ENCODE measurements around the gene GPX6. TPM values are rescaled to one million over a fixed set of nuclear protein-coding genes. Genes with fewer than 3 reads are reported as not detected.

Gene GPX6
- total RNA-seq, 1 experiment from 2014 or later = not detected

DNA sequence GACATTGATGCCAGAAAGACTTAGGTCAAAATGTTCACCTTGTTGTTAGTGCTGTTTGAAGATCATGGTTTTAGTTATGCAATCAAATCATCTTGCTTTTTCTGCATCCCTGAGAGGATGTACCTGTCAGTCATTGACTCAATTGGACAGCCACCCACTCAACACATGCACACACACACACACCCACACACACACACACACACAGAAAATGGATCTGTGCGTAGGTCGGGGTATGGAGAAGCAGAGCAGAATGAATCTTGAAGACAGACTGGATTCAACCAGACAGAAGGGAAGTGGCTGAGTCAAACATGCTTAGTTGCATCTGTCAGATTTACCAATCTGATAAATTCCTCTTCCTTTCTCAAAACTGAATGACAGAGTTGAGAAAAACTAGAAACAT lies 53.2 kb downstream of the GPX6 start:
- Histone ChIP-seq H3K36me3 (ENCODE audit: insufficient read depth, low read length, poor library complexity, severe bottlenecking) (no peaks in the 10 kb centered on the region), H3K27me3 (replicated peaks; ENCODE audit: insufficient read depth, low read depth, low read length, poor library complexity) (peaks cover 20% of the 10 kb centered on the region), H3K4me1 (ENCODE audit: insufficient read depth, low read length, poor library complexity, severe bottlenecking) (no peaks in the 10 kb centered on the region), H3K27ac (ENCODE audit: low read depth, low read length, poor library complexity, severe bottlenecking) (no peak overlapping the region), H3K4me3 (ENCODE audit: low read depth, low read length, poor library complexity, severe bottlenecking) (no peak overlapping the region), H3K9me3 (ENCODE audit: low read depth, low read length, poor library complexity, severe bottlenecking) (no peaks in the 10 kb centered on the region)
- no TSS peak for BruUV-seq (replicated peaks)
- ChIA-PET CTCF (no interaction called here), POLR2A (ENCODE audit: low non-redundant PET) (no interaction called here)
- intact Hi-C loops (cut with micrococcal nuclease; ENCODE audit: unreplicated experiment) = no loop called here
- TF ChIP-seq, protein P1, sequence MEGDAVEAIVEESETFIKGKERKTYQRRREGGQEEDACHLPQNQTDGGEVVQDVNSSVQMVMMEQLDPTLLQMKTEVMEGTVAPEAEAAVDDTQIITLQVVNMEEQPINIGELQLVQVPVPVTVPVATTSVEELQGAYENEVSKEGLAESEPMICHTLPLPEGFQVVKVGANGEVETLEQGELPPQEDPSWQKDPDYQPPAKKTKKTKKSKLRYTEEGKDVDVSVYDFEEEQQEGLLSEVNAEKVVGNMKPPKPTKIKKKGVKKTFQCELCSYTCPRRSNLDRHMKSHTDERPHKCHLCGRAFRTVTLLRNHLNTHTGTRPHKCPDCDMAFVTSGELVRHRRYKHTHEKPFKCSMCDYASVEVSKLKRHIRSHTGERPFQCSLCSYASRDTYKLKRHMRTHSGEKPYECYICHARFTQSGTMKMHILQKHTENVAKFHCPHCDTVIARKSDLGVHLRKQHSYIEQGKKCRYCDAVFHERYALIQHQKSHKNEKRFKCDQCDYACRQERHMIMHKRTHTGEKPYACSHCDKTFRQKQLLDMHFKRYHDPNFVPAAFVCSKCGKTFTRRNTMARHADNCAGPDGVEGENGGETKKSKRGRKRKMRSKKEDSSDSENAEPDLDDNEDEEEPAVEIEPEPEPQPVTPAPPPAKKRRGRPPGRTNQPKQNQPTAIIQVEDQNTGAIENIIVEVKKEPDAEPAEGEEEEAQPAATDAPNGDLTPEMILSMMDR (conservative IDR thresholded peaks at IDR 0.05; ENCODE audit: low read depth, low read length) = no peak
- TF ChIP-seq EZH2 (IDR thresholded peaks at IDR 0.05; ENCODE audit: borderline replicate concordance, low read depth, low read length, poor library complexity, severe bottlenecking) = no peak
- no peak for DNase-seq (ENCODE audit: low spot score)

DNA sequence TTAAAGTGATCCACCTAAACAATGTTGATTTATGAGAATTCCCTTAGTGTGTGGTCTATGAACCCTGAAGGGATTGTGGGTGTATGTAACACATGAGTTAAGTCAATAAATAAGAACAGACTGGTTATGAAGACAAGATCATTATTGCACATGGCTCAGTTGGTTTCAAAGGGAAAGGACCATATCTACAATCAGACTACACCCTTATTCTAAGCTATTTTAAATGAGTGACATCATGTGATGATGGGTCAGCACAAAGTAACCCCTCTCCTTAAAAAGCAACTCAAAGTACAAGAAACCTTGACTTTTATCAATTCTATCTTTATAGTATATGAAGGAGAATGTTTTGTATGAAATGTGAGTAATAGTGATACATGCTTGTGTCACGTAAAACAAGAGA lies 57.0 kb downstream of the GPX6 start:
- TF ChIP-seq, protein P1 (conservative IDR thresholded peaks at IDR 0.05; ENCODE audit: low read depth, low read length) = no peak
- TF ChIP-seq EZH2 (IDR thresholded peaks at IDR 0.05; ENCODE audit: borderline replicate concordance, low read depth, low read length, poor library complexity, severe bottlenecking) = no peak
- ChIA-PET POLR2A (ENCODE audit: low non-redundant PET) (no interaction called here), CTCF (no interaction called here)
- Histone ChIP-seq H3K27ac (ENCODE audit: low read depth, low read length, poor library complexity, severe bottlenecking) (no peak overlapping the region), H3K9me3 (ENCODE audit: low read depth, low read length, poor library complexity, severe bottlenecking) (no peaks in the 10 kb centered on the region), H3K27me3 (replicated peaks; ENCODE audit: insufficient read depth, low read depth, low read length, poor library complexity) (peaks cover 13% of the 10 kb centered on the region), H3K36me3 (ENCODE audit: insufficient read depth, low read length, poor library complexity, severe bottlenecking) (no peaks in the 10 kb centered on the region), H3K4me1 (ENCODE audit: insufficient read depth, low read length, poor library complexity, severe bottlenecking) (no peaks in the 10 kb centered on the region), H3K4me3 (ENCODE audit: low read depth, low read length, poor library complexity, severe bottlenecking) (no peak overlapping the region)
- intact Hi-C loops (cut with micrococcal nuclease; ENCODE audit: unreplicated experiment) = no loop called here
- BruUV-seq (replicated peaks) = no TSS peak
- DNase-seq (ENCODE audit: low spot score) = no peak

Other genes with a start within 250 kb of the GPX6 start
- 15.1 and 19.9 TPM in 2 replicates for gene ZSCAN26, start 248.7 kb downstream of the GPX6 start, total RNA-seq (2021)
- 11.3 and 11.6 TPM in 2 replicates for gene PGBD1, start 234.2 kb downstream of the GPX6 start, total RNA-seq (2021)
- 3.5 and 4.3 TPM in 2 replicates for gene ZSCAN31, start 179.6 kb downstream of the GPX6 start, total RNA-seq (2021)
- 8.0 and 8.7 TPM in 2 replicates for gene ZKSCAN3, start 165.8 kb downstream of the GPX6 start, total RNA-seq (2021)
- gene ZSCAN12, start 116.0 kb downstream of the GPX6 start, total RNA-seq (2021) = 12.1 and 13.1 TPM in 2 replicates
- 5.4 and 8.3 TPM in 2 replicates for gene ZSCAN23, start 72.3 kb downstream of the GPX6 start, total RNA-seq (2021)
- not detected in 2 replicates for gene GPX5, start 10.1 kb upstream of the GPX6 start, total RNA-seq (2021)

All from A673 (cell line).